Activated CD4-positive, CD25-positive, alpha-beta regulatory T cell treated with anti-CD3 and anti-CD28 coated beads, Interleukin-2, amount 50 U/mL, for 24 hours (primary cell): ENCODE results near the gene PCSK4.
A peak's percentile ranks its signal among the peaks of the same experiment; 100 is the strongest.
"Not testable (repeated sequence)": the region's sequence is repeated elsewhere in the genome, so short reads cannot be mapped to it uniquely, and the experiment has no call there.

Experiments used
- ATAC-seq, 2 donors: fragments of 150-1000 bp; cut with Tn5 transposase; one replicate each; pipeline ENCODE4 v1.10.0; 2021; ENCODE audit warnings: mild to moderate bottlenecking in 1 of 2, moderate library complexity in 1 of 2

Gene PCSK4

GRCh38 chr19:1486720-1487575 lies 3.2 kb downstream of the PCSK4 start:
- ATAC-seq = no peak

DNA sequence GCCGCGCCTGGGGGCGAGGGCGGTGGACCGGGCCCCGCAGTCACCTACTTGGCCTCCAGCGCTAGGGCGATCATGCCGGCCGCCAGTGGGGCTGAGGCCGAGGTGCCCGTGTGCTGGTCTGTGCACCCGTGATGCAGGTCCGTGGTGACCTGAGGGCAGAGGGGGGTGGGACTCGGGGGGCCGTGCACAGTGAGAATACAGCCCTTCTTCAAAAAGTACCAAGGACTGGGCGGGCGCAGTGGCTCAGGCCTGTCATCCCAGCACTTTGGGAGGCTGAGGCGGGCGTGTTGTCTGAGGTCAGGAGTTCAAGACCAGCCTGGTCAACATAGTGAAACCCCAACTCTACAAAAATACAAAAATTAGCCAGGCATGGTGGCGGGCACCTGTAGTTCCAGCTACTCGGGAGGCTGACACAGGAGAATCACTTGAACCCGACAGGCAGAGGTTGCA lies 6.1 kb downstream of the PCSK4 start:
- ATAC-seq = no peak

DNA sequence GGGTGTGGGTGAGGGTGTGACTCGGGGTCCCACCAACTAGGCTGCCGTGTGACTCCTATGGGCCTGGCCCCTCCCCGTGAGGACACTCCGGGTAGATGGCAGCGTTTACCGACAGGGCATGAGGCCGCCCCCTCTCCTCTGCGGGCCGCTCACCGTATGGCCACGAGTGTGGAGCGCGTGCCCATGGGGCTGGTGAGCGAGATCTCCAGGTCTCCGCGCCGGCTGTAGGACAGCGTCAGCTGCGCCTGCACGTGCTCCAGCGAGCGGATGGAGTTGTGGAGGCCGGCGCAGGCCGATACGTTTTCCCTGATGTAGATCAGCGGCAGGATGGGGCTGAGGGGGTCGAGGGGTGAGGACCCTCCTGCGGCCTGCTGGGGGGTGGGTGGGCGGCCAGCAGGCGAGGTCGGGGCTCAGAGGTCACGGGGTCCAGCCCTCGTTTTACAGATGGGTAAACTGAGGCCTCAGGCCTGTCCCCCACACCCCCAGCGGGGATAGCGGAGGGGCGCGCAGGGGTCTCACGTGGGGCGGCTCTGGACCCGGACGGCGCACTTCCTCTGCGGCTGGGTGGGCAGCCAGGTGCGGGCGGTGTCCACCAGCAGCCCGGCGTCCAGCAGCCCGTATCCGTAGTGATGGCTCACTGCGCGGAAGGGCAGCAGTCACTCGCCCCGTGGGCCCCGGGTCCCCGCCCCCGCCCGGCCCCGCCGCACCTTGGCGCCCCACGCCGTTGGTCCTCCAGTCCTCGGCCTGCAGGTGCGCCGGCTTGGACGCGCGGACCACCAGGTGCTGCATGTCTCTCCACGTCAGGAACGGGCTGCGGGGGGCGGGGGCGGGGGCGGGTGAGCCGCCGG lies 6.8 kb downstream of the PCSK4 start:
- ATAC-seq = no peak

GRCh38 chr19:1482361-1483130 lies 7.6 kb downstream of the PCSK4 start:
- no peak for ATAC-seq

DNA sequence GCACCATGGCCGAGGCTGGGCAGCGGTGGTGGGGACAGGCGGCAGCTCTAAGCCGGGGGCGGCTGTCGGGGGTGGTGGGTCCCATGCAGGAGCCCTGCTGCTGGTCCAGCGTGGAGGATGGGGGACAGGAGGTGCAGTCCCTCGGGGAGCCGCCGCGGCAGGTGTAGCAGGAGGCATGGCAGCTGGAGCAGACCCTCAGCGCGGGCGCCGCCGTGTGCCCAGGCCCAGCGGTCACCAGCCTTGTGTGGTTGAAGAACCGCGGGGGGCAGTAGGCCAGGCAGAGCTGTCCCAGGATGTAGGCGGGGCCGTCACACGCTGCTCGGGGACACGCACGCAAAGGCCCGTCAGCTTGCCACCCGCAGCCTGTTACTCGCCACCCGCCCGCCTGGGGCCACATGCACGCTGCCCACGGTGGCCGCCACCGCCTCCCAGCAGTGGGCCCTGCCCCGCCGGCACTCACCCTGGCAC lies 8.2 kb downstream of the PCSK4 start:
- no peak for ATAC-seq

- ATAC-seq = no peak
These were observed 8.8 kb downstream of the PCSK4 start for GRCh38 chr19:1481224-1481892.

DNA sequence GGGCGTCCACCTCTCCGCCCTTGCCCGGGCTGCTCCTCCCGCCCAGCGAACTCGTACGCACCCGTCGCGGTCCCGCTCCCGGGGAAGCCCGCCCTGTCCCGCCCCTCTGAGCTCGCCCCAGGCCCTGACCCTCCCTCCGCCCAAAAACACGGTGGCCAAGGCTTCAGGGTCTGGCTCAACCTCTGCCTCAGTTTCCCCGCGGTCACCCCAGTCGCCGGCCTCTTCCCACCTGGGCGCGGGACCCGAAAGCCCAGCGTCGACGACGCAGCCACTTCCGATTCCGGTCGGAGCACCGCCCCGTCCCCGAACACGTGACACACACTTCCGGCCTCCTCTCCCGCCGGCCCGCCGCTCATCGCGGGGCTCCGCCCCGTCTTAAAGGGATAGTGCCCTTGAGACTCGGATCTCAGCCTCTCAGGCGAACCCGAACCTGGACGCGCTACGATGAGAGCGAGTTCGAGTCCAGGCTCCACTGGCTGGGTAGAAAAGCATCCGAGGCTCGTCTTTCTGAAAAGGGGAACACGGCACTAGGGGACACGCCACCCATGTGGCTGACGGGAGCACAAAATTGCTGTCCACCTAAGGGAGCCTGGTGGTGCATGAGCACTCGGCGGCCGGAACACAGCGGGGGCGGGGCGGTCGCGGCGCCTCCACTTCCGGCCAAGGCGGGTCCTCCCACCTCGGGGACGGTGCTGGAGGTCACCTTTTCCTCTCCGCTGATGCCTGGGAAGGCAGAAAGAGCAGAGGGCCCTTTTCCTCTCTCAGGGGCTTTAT lies 11.0 kb downstream of the PCSK4 start, which contains the start of gene C19orf25:
TSS of gene C19orf25 (minus strand) at position 282 of the 774 bp plus-strand sequence. CDS start 312 bp downstream, outside the sequence.
- peak; percentile 99 for ATAC-seq

GRCh38 chr19:1477056-1477455 lies 13.1 kb downstream of the PCSK4 start:
- not testable (repeated sequence) for ATAC-seq

- ATAC-seq = no peak
These were observed 14.3 kb downstream of the PCSK4 start for GRCh38 chr19:1475751-1476437.

- ATAC-seq = no peak
These were observed 15.3 kb downstream of the PCSK4 start for GRCh38 chr19:1474765-1475351.

DNA sequence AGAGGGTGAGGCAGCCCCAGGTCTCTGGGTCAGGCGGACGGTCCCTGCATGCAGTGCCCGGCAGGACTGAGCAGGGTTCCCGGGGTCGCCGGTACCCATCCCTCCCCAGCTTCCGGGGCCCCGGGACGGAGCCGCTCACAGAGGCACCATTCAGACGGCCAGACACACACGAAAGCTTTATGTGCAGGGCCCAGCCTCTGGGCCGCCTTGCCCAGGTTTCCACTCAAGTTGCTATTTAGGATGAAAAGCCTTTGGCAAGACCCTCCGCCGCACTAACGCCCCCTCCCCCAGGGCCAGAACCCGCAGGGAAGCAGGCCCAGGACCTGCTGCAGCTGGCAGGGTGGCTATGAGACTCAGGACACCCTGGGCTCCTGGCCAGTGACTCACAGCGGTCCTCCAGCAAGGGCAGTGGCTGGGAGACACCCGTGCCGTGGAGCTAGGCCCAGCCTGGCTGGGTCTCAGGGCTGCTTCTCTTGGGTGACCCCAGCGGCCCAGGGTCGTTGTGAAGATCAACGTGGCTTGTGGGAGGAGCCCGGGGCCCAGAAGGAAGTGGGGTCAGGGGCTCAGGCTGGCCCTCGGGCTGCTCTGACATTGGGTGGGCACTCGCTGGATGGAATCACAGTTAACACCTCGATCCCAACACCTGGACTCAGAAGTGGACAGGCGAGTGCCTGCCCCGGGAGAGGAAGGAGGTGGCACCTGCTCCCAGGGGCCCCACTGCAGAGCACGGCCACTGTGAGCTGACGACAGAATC lies 16.0 kb downstream of the PCSK4 start:
- ATAC-seq = no peak

GRCh38 chr19:1473085-1473851 lies 16.9 kb downstream of the PCSK4 start:
- no peak for ATAC-seq

GRCh38 chr19:1472231-1473084 lies 17.7 kb downstream of the PCSK4 start:
- ATAC-seq = no peak

- ATAC-seq = peak in 1 of 2 donors; percentile 7
These were observed 18.5 kb downstream of the PCSK4 start for GRCh38 chr19:1471515-1472160.

- peak; percentile 36 to 44 for ATAC-seq
These were observed 19.1 kb downstream of the PCSK4 start for GRCh38 chr19:1471010-1471514.

GRCh38 chr19:1470305-1471009 lies 19.7 kb downstream of the PCSK4 start:
- peak; percentile 66 to 73 for ATAC-seq
